Mucosa of descending colon (tissue), 3 donors: ENCODE data around the gene NGB. TPM values are rescaled to one million over a fixed set of nuclear protein-coding genes. Genes with fewer than 3 reads are reported as not detected.
A peak's percentile ranks its signal among the peaks of the same experiment; 100 is the strongest.

Experiments
- ATAC-seq: fragments of 200-7000 bp; cut with Tn5 transposase; one replicate; pipeline ENCODE4 v1.9.1; 2020; ENCODE audit warnings: mild to moderate bottlenecking, moderate library complexity
- DNase-seq, 3 donors: peaks; one replicate each; pipeline ENCODE4 v3.0.0-alpha.2; 2020
- H3K36me3 ChIP-seq: fragments of 200-600 bp; one replicate; pipeline ENCODE4 v1.8.0; 2021; ENCODE audit warnings: low read depth, mild to moderate bottlenecking
- H3K4me1 ChIP-seq: fragments of 200-600 bp; one replicate; pipeline ENCODE4 v1.8.0; 2021; ENCODE audit warnings: low read depth, mild to moderate bottlenecking
- H3K4me3 ChIP-seq: fragments of 200-600 bp; one replicate; pipeline ENCODE4 v1.8.0; 2021; ENCODE audit warnings: mild to moderate bottlenecking
- H3K9me3 ChIP-seq: fragments of 200-600 bp; one replicate; pipeline ENCODE4 v1.8.0; 2021; ENCODE audit warnings: mild to moderate bottlenecking
- CTCF ChIP-seq: fragments of 200-600 bp; IDR thresholded peaks from one replicate; pipeline ENCODE4 v1.8.0; 2022; ENCODE audit warnings: antibody characterized with exemption, mild to moderate bottlenecking
- intact Hi-C, 2 donors: fragments of 100-400 bp; cut with DNase I in 1 of 2; cut with micrococcal nuclease in 1 of 2; formaldehyde crosslinking; loops; one replicate each; pipeline versions ENCODE4 v1.11.0 to v1.11.1; 2022; cut with DNase I, micrococcal nuclease
- total RNA-seq, 3 donors: library from RNA; stranded (reverse); fragmentation: NEBNext Ultra II Directional in 2 of 3; extraction: Animal tissue kit (Norgen Biotek cat#: 25700) in 2 of 3; gene quantifications; one replicate each; pipeline versions ENCODE4 v1.2.1 to v1.2.4, GENCODE V29; 2021 to 2023
- donor health status: DM: no; HTN: no; CAD: no; lungs with moderate emphysema.
- donor health status: DM: no; HTN: no; CAD: no.
- donor health status: DM: no; HTN: yes; CAD: no.

Gene NGB
- total RNA-seq, 3 donors from 2014 or later = 0.14 to 5.3 TPM; not detected in 1

GRCh38 chr14:77249286-77249685 lies 21.7 kb downstream of the NGB start:
- intact Hi-C loops = no loop called here
- Histone ChIP-seq H3K4me3 (no peak overlapping the region), H3K4me1 (no peaks in the 10 kb centered on the region), H3K9me3 (no peaks in the 10 kb centered on the region), H3K36me3 (no peaks in the 10 kb centered on the region)
- DNase-seq (no peak), ATAC-seq (no peak)
- TF ChIP-seq CTCF = no peak

GRCh38 chr14:77248666-77249065 lies 22.3 kb downstream of the NGB start:
- no peaks in the 10 kb centered on the region for H3K36me3 ChIP-seq
- intact Hi-C loops = no loop called here
- no peaks in the 10 kb centered on the region for H3K4me1 ChIP-seq
- no peak for ATAC-seq
- TF ChIP-seq CTCF = no peak
- DNase-seq = no peak
- H3K4me3 ChIP-seq = no peak overlapping the region
- H3K9me3 ChIP-seq = no peaks in the 10 kb centered on the region

GRCh38 chr14:77246784-77247183 lies 24.2 kb downstream of the NGB start:
- ATAC-seq (no peak), DNase-seq (no peak)
- no peak for TF ChIP-seq CTCF
- H3K36me3 ChIP-seq = no peaks in the 10 kb centered on the region
- intact Hi-C loops = no loop called here
- no peak overlapping the region for H3K4me3 ChIP-seq
- H3K9me3 ChIP-seq = no peaks in the 10 kb centered on the region
- H3K4me1 ChIP-seq = no peaks in the 10 kb centered on the region

- DNase-seq = no peak
- ATAC-seq = no peak
- no peaks in the 10 kb centered on the region for H3K4me1 ChIP-seq
- H3K9me3 ChIP-seq = no peaks in the 10 kb centered on the region
- no peak overlapping the region for H3K4me3 ChIP-seq
- H3K36me3 ChIP-seq = no peaks in the 10 kb centered on the region
- intact Hi-C loops = no loop called here
- no peak for TF ChIP-seq CTCF
Observed at GRCh38 chr14:77245820-77246219, 25.2 kb downstream of the NGB start.

- DNase-seq (no peak), ATAC-seq (peak; percentile 10)
Observed at GRCh38 chr14:77243853-77244252, 27.2 kb downstream of the NGB start.

More at GRCh38 chr14:77243853-77244252, 27.2 kb downstream of the NGB start:
- Histone ChIP-seq H3K4me1 (no peaks in the 10 kb centered on the region), H3K9me3 (no peaks in the 10 kb centered on the region), H3K4me3 (no peak overlapping the region), H3K36me3 (no peaks in the 10 kb centered on the region)
- intact Hi-C loops = no loop called here
- TF ChIP-seq CTCF = no peak
